Pulmonary artery endothelial cell (primary cell): ENCODE measurements around the gene ZNF697. TPM values are rescaled to one million over a fixed set of nuclear protein-coding genes. Genes with fewer than 3 reads are reported as not detected.
"Not testable (repeated sequence)": the region's sequence is repeated elsewhere in the genome, so short reads cannot be mapped to it uniquely, and the experiment has no call there.

Source experiments
- DNase-seq: peaks from one replicate; pipeline ENCODE4 v3.0.0-alpha.2; 2011; ENCODE audit warnings: low read depth, low spot score
- total RNA-seq: library from RNA; depleted of rRNA; stranded (reverse); fragments of >200 nt; gene quantifications from 2 replicates; pipeline ENCODE4 v1.2.3, GENCODE V29; 2014

Gene ZNF697
- total RNA-seq = 19.5 and 24.6 TPM in 2 replicates

DNA sequence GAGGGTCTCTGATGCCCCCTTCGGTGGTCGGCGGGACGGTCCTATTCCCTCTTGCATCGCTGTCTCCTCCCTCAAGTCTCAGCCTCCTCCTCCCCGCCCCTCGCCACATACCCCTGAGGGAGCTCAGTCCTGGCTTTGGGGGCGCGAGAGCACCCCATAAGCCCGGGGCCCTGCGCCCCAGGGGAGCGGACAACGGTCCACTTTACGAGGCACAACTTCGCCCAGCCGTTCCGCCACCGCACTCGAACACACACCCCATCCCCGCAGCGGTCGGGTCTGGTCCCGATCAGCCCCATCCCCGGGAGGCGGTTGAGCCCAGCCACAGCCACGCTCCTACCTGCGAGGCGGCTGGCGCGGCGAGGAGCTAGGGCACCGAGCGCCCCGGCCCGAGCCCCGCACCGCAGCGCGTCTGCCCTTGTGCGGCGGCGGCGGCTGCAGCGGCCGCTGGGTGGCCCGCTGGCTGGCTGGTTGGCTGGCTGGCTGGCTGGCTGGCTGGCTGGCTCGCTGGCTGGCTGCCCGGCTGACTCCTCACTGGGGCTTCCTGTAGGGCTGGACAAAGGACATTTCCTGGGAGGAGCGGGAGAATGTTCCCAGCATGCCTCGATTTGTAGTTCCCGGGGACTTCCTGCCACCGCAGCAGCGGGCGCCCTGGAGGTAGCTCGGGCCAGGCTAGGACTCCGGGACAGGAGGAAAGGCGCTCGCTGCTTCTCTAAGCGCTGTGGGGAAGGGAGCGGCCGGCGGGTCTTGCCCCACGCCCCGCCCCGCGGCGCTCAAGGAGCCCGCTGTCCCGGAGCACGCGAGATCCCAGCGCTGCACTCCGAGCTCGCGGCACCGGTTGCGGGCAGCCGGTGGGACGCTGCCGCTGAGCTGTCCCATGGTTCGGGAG lies at the start of gene ZNF697:
Gene ZNF697, minus strand, starts transcription at position 533 of the 886 bp plus-strand sequence. CDS start 22,166 bp downstream, outside the sequence.
- DNase-seq = peak; percentile 92

DNA sequence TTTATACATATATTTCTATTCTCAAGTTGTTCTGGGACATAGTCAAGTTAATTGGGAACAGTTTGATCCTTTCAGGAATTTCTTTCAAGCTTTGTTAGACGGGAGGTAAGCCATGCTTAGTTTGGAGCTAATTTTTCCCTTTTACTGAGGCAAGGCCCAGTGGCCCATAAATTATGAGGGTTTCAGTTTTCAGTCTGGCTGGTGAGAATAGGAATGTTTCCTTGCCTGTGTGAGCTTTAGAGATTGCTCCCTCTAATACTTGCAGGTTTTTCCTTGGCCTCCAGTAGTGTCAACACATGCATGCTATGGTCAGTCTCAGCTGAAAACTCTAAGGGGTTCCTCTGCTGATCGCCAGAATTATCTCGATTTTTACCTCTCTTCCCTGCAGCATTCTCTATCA lies 49.5 kb upstream of the ZNF697 start:
- DNase-seq = no peak

DNA sequence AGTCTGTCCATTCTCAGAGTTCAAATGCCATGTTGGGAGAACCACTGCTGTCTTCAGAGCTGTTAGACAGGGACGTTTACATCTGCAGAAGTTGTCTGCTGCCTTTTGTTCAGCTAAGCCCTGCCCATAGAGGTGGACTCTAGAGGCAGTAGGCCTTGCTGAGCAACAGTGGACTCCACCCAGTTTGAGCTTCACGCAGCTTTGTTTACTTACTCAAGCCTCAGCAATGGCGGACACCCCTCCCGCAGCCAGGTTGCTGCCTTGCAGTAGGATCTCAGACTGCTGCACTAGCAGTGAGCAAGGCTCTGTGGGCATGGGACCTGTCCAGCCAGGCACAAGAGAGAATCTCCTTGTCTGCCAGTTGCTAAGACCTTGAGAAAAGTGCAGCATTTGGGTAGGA lies 48.8 kb upstream of the ZNF697 start:
- DNase-seq = not testable (repeated sequence)

DNA sequence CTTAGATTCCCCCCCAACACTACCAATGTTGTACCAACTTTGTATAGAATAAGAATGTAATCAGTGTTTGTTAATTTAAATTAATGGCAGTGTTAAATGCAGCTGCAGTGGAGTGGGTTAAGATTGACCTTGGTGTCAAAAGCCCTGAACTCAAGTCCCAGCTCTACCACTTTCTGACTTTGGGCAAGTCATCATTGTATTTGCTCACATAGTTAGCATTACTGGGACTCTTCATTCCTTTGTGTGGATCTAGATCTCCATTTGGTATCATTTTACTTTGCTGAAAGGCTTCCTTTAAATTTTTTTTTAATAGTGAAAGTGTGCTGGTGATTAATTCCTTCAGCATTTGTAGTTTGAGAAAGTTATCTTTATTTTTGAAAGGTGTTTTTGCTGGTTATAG lies 41.4 kb upstream of the ZNF697 start:
- DNase-seq = no peak

DNA sequence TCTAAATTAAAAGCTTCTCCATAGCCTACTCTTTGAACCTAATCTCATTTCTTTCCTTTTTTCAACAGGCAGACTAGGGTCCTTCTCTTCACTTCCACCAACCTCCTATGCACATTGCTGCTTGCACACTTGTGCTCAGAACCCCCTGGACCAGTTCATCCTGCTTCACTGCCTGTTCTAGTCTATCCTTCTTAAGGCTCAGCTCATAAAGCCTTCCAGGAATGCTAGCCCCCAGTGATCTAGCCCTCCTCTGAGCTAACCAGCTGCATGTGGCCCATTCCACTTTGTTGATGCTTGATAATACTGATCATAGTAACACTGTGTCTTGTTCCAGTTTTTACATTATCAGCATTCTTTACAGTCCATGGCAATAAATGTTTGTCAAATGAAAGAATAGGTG lies 40.7 kb upstream of the ZNF697 start:
- DNase-seq = no peak

DNA sequence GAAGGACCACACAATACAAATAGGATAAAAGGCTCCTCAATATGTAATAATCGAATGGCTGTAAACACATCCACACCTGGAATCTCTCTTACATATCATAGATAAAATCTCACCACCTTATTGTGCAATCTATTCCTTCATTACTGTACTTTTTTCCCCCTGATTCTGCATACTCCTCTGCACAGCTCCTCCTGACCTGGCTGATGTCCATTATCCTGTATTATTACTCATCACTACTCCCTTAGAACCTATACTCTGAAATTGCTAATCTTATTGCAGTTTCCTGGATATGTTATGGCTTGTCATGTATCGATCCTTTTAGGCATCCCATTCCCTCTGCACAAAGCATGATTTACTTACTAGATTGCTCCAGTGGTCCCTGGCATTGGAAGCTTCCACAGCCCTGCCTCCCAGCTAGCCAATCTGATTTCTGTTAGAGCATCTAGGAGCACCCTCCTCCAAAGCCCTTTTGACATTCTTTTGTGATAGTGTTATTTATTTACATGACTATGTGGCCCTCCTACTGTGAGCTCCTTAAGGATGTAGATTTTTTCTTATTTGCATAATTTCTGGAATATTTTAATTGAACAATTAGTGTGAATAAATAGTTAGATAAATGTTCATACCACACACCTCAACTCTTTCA lies 39.5 kb upstream of the ZNF697 start:
- no peak for DNase-seq

DNA sequence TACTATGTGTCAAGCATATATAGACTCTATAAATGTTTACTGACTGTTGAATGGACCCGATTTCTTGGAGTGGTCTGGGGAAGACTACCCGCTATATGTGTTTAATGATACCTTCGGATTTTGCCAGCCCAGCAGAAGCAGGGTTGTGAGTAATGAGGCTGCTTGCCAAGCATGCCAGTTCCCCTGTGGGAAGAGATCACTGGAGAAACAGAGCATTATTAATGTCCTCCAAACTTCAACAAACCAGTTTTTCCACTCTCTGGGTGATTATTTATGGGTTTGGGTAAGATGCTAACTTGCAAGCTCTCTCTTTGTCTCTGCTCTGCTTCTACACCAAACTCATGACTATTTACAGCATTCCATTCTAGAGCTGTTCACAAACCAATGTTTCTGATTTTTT lies 38.6 kb upstream of the ZNF697 start:
- no peak for DNase-seq

DNA sequence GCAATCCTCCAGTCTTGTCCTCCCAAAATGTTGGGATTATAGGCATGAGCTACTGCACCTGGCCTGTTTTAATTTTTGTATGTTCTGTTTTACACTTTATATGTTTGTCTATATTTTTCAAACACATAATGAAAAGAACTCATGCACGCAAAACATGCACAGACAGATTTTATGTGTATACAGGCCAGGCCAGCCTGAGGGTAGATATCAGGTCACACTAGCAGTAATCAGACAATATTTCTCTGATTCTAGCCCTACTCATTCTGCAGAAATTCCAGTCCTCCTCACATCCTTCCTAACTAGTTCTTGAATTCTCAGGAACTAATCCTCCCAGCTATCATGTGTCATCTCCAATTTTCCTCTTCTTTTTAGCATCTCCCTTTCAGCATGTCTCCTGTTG lies 35.8 kb upstream of the ZNF697 start:
- DNase-seq = no peak

DNA sequence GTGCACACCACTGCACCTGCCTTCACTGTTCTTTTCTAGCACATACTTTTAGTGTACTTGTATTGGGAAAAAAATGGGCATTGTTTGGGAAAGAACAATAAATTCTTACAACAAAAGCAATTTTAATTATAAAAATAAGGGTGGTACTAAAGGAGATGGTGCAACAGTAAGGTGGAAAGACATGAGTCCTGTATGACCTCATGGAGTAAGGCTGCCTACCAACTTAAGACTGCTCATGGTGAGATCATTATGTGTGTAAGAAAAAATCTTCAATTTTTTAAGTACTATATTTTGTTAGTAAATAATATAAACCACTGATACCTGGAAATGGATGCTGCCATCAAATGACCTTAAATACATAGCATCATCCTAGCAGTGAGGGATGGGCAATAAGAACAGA lies 34.1 kb upstream of the ZNF697 start:
- no peak for DNase-seq

DNA sequence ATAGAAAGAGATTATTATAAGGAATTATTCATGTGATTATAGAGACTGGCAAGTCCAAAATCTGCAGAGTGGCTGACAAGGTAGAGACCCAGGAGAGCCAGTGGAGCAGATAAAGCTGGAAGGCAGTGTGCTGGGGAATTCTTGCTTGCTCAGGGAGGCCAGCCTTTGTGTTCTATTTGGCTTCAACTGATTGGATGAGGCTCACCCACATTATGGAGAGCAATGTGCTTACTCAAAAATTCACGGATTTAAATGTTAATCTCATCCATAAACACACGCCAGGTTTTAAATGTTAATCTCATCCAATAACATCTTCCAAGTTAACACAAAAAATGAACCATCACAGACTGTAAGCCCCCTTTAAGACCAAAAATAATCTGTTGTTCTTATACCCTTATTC lies 33.5 kb upstream of the ZNF697 start:
- no peak for DNase-seq

DNA sequence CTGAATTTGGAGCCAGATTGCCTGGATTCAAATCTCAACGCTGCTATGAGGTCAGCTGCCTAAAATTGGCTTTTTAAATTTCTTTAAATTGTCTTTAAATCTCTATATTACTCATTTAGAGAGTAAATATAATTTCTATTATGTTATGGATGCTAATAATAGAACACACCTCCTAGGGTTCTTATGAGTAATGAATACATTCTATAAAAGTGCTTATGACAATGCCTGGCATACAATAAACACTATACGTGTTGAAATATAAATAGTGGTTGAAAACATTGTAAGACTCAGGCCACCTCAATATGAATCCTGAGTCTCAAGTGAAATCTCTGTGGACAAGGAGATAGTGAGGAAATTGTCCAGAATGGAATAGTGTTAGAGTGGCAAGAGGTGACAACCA lies 32.7 kb upstream of the ZNF697 start:
- no peak for DNase-seq

DNA sequence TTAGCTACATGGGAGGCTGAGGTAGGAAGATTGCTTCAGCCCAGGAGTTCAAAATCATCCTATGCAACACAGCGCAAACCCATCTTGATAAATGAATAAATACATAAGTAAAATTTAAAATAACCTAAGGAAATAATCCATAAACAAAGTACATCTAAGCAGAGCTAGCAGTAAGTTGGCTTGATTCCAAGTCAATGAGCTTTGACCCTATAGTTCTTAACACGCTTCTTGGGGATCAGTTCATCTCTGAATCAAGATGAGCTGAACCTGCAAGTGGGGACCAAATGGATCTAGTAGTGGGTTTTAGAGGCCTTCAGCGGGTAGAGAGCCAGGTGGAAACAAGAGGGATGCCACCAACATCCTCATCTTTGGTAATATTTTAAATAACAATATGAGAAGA lies 32.1 kb upstream of the ZNF697 start:
- no peak for DNase-seq

DNA sequence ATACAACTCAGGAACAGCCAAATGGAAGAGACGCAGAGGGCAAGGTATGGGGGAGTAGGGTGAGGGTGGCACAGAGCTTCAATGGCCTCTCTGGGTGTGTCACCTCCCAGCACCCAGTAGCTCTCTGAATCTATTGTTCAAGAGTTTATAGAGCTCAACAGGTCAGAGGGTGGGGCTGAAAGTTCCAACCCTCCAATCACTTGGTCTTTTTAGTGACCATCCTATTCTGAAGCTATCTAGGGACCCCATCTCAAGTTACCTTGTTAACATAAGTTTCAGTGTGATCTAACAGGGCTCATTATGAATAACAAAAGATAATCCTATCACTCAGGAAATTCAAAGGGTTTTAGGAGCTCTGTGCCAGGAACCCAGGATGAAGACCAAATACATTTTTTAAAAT lies 31.2 kb upstream of the ZNF697 start:
- no peak for DNase-seq

DNA sequence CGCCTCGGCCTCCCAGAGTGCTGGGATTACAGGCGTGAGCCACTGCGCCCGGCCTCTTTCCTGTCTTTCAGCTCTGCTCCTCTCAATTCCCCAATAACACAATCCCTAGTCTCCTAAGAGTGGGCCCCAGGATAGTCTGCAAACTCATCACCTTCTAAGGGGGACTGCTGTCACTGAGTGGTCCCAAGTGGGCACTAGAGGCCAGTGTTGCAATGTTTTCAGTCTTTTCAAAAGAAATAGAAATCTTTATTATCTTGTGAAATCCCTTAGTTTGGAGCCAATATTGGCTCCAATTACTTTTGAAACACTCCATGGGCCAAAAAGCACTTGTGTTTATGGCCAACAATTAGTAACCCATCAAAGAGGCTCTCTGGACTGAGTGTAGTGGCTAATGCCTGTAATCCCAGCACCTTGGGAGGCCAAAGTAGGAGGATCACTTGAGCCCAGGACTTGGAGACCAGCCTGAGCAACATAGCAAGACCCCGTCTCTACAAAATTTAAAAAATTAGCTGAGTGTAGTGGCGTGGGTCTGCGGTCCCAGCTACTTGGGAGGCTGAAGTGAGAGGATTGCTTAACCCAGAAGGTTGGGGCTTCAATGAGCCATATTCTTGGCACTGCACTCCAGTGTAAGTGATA lies 28.6 kb upstream of the ZNF697 start:
- DNase-seq = no peak

DNA sequence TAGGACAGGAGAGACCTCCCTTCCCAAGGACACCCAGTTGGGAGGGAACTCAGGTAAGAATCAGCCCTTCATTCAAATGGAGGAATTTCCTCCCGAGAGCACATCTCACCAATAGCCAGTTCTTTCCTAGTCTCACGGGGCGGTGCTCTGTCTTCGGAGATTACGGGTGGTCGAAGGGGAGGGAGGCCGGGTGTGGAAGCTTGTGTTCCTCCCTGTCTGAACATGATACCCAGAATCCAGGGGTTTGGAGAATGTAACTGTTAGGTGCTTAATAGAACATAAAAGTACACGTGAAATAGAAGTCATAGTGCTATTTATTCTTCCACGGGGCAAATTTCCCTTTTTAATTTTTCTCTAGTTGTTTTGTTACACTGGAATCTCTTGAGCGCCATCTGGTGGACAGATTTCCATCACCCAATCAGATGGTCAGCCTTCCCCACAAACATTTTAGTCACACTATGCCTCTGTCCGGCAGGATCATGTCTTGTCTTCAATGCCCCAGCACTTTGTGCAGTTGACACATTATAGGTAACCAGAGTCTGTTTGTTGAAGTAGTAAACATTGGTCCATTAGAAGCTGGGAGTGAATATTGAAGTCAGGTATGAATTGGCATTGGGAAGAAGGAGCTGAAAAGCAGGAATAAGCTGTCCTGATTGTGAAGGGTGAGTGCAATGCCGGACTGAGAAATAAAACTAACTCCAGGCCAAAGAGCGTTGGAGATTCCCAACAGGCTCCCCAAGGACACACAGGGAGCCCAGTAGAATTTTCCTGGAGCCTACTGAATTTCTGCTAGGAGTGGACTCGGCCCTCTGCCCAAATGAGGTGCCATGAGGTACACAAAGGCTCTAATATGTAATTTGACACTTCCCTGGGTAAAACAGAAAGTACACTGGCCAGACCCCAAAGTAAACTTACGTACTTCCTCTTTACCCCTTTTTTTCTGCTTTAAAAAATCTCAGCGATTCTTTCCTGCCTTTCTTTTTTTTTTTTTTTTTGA lies 27.6 kb upstream of the ZNF697 start:
- DNase-seq = peak; percentile 64

DNA sequence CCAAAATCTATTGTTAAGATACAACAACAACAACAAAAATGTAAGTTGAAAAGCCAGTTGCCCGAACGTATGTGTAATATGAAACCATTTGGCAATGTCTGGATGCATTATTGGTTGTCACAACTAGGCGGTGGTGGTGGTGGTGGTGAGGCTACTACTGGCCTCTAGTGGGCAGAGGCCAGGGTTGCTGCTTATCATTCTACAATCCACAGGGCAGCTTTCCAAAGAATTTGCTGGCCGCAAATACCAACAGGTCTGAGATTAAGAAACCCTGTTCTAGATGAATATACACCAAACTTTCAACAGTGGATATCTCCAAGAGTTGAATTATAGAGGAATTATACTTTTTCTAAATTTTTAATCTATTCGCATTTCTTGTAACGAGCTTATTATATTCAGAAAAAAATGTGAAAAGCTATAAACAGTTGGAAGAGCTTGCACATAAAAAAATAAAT lies 26.8 kb upstream of the ZNF697 start:
- no peak for DNase-seq

DNA sequence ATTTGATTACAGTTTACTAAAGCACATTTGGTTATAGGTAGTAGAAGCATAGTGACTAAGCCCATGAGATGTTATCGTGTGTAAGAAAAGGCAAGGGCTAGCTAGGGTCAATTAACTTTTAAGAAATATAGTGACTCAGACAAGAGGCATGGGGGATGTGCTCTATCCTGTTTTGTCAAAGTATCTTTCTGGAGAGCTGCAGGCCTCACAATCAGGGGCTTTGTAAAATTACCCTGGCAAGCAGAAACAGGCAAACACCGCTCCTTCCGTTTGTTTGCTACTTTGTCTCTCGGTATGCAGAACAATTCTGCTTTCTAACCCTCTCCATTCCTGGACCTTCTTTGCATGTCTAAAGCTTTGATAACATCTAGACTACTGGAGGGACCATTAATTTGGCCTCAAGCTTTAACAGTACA lies 26.1 kb upstream of the ZNF697 start:
- DNase-seq = no peak

DNA sequence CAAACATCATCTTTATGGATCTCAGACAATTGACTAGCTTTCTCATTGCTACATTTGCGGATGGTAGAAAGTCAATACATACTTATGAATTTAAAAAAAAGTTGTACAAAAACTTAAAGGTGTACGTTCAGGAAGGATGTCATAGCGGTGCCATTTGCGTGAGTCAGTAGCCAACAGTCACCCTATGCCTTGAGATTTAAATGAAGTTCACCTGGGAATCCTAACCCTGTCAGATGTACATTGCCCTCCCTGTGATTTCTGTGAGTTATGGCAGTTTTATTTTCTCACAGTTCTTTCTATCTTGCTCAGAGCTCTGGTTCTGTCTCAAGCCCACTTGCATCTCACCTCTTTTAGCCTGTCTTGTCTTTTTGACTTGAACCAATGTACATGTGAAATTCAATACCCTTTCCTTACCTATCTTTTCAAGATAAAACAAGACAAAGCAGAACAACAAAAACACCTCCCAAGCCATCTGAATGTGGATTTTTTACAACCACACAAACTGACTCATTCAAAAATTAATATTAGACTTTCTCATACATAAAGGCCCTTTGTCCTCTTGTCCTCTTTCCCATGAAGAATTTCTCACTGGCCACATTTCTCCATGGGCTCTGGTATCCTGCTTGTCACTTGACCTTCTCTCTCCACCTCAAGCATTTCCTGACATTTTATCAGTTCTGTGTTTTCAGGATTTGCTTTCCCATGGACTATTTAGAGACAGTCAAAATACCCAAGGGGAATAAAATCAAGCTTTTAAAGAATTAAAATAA lies 25.3 kb upstream of the ZNF697 start:
- no peak for DNase-seq

DNA sequence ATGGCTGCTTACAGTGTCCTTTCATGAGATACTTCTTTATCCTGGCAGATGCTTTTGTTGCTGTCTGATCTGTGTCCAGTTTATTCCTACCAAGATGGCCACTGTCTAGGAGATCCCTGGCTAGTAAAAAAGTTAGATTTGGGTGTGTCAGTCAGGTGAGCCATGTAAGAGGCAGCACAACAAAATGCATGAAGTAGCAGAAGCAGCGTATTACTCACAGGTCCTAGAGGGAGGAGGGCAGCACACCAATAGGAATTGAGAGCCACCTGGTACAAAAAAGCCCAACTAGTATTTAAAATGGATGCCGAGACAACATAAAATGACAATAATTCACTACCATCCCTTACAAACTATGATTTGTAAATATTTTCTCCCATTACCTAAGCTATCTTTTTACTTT lies 22.8 kb upstream of the ZNF697 start:
- no peak for DNase-seq

DNA sequence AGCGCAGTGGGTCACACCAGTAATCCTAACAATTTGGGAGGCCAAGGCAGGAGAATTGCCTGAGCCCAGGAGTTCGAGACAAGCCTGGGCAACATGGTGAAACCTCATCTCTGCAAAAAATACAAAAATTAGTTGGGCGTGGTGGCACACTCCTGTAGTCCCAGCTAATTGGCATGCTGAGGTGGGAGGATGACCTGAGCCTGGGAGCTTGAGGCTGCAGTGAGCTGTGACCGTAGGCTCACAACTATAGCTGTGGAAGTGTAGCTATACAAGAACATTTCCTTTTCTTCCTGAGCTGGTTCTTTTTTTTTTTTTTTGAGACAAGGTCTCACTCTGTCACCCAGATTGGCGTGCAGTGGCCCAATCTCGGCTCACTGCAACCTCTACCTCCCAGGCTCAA lies 19.1 kb upstream of the ZNF697 start:
- DNase-seq = no peak
